AG20443 (cell line): ENCODE results near the gene GPATCH8.
"Not testable (repeated sequence)": the region's sequence is repeated elsewhere in the genome, so short reads cannot be mapped to it uniquely, and the experiment has no call there.

Source experiments
- DNase-seq: peaks from one replicate; pipeline ENCODE4 v3.0.0; 2012; ENCODE audit warnings: low spot score, mixed read lengths

The GPATCH8 gene

GRCh38 chr17:44396946-44397345, 106.3 kb downstream of the GPATCH8 start:
- DNase-seq: no peak

- no peak for DNase-seq
Observed at GRCh38 chr17:44394833-44395232, 108.4 kb downstream of the GPATCH8 start.

- not testable (repeated sequence) for DNase-seq
Observed at GRCh38 chr17:44394112-44394511, 109.1 kb downstream of the GPATCH8 start.

- no peak for DNase-seq
Observed at GRCh38 chr17:44390250-44390870, 112.8 kb downstream of the GPATCH8 start.

GRCh38 chr17:44389723-44390202, 113.4 kb downstream of the GPATCH8 start:
- no peak for DNase-seq

- no peak for DNase-seq
Observed at GRCh38 chr17:44389281-44389680, 113.9 kb downstream of the GPATCH8 start, which contains the start of gene ITGA2B. Gene ITGA2B, minus strand, starts transcription at chr17:44389649. Its CDS starts 176 bp downstream, at chr17:44389473.

GRCh38 chr17:44387804-44388203, 115.4 kb downstream of the GPATCH8 start:
- DNase-seq: no peak

GRCh38 chr17:44386182-44386525, 117.1 kb downstream of the GPATCH8 start:
- DNase-seq: no peak

GRCh38 chr17:44385287-44386181, 117.7 kb downstream of the GPATCH8 start:
- DNase-seq: peak; percentile 91

- DNase-seq: peak; percentile 46
Observed at GRCh38 chr17:44384823-44385286, 118.4 kb downstream of the GPATCH8 start.

GRCh38 chr17:44384281-44384822, 118.9 kb downstream of the GPATCH8 start:
- no peak for DNase-seq

GRCh38 chr17:44383861-44384260, 119.3 kb downstream of the GPATCH8 start:
- no peak for DNase-seq

- DNase-seq: no peak
Observed at GRCh38 chr17:44383363-44383762, 119.8 kb downstream of the GPATCH8 start.

- DNase-seq: no peak
Observed at GRCh38 chr17:44382917-44383316, 120.3 kb downstream of the GPATCH8 start.

- DNase-seq: no peak
Observed at GRCh38 chr17:44381810-44382305, 121.3 kb downstream of the GPATCH8 start.

GRCh38 chr17:44380767-44381166, 122.4 kb downstream of the GPATCH8 start:
- DNase-seq: no peak

GRCh38 chr17:44379887-44380286, 123.3 kb downstream of the GPATCH8 start:
- no peak for DNase-seq

GRCh38 chr17:44378171-44378705, 125.0 kb downstream of the GPATCH8 start:
- no peak for DNase-seq

- DNase-seq: no peak
Observed at GRCh38 chr17:44376779-44377178, 126.4 kb downstream of the GPATCH8 start.

GRCh38 chr17:44376124-44376523, 127.1 kb downstream of the GPATCH8 start:
- DNase-seq: peak; percentile 80

- no peak for DNase-seq
Observed at GRCh38 chr17:44375196-44376017, 127.8 kb downstream of the GPATCH8 start.
